K562 (cell line): Measurements from ENCODE around the gene MYO5C. TPM values are rescaled to one million over a fixed set of nuclear protein-coding genes. Genes with fewer than 3 reads are reported as not detected.

Experiments
- ATAC-seq: fragments of 200-7000 bp; cut with Tn5 transposase; 3 replicates; pipeline ENCODE4 v1.9.1; 2020; ENCODE audit warnings: moderate library complexity
- BruUV-seq: library from RNA; stranded (reverse); fragments of 400-500 nt; replicated peaks from 2 replicates; lab custom pipeline; 2021; lab: Mats Ljungman, UMichigan
- CTCF ChIA-PET: fragments of 300-600 bp; formaldehyde crosslinking; extraction: SDS; loops from one replicate; lab custom pipeline; 2021; ENCODE audit warnings: low intra/inter-chr PET ratio; lab: Yijun Ruan, JAX
- POLR2A ChIA-PET: fragments of 300-600, 350-650 bp; sonication (Branson Sonifier 250); formaldehyde crosslinking; extraction: SDS; loops from one replicate; lab custom pipeline; 2021; ENCODE audit warnings: antibody characterized with exemption, inconsistent platforms; lab: Yijun Ruan, JAX
- DNase-seq, 4 experiments: peaks; one replicate each; pipeline versions ENCODE4 v3.0.0 to v3.0.0-alpha.2; 2011 to 2018; ENCODE audit warnings: low spot score in 3 of 4, mixed read lengths in 3 of 4; ENCODE audit errors: extremely low read depth in 1 of 4
- FAIRE-seq: peaks from 2 replicates; lab custom pipeline; 2011; peaks lifted over from hg19 to GRCh38; lab: Jason Lieb, UNC
- H2AFZ ChIP-seq: 2 replicates; pipeline ENCODE4 v1.6.0; 2011; ENCODE audit warnings: low read depth, low read length, control low read depth, inconsistent platforms
- H3K27ac ChIP-seq: fragments of 200-600 bp; 3 replicates; pipeline ENCODE4 v1.8.0; 2011; ENCODE audit warnings: low read depth, mild to moderate bottlenecking, control low read depth, inconsistent platforms, low read length, moderate library complexity, mixed read lengths; ENCODE audit errors: extremely low read depth
- H3K27me3 ChIP-seq, 2 experiments: fragments of 300-600 bp in 1 of 2; 2 replicates in 1 of 2; 3 replicates in 1 of 2; pipeline versions ENCODE4 v1.6.0 to v1.8.0; 2011; ENCODE audit warnings: inconsistent platforms in 2 of 2, low read length in 2 of 2, mild to moderate bottlenecking in 1 of 2, mixed read lengths in 1 of 2, moderate library complexity in 1 of 2; ENCODE audit not compliant: control insufficient read depth in 2 of 2, insufficient read depth in 2 of 2
- H3K36me3 ChIP-seq: fragments of 300-600 bp; 3 replicates; pipeline ENCODE4 v1.8.0; 2011; ENCODE audit warnings: mild to moderate bottlenecking, low read length, inconsistent platforms; ENCODE audit not compliant: control insufficient read depth, insufficient read depth
- H3K4me1 ChIP-seq, 2 experiments: fragments of 200-600 bp in 1 of 2; replicated peaks in 1 of 2; 2 replicates in 1 of 2; 3 replicates in 1 of 2; pipeline versions ENCODE4 v1.5.1 to v1.8.0; 2011; ENCODE audit warnings: inconsistent platforms in 2 of 2, low read length in 2 of 2, mild to moderate bottlenecking in 1 of 2, mixed read lengths in 1 of 2, moderate library complexity in 1 of 2; ENCODE audit not compliant: control insufficient read depth in 2 of 2, insufficient read depth in 2 of 2
- H3K4me2 ChIP-seq: 2 replicates; pipeline ENCODE4 v1.6.1; 2011; ENCODE audit warnings: low read length, control low read depth, inconsistent platforms, mixed read lengths; ENCODE audit not compliant: insufficient read depth
- H3K4me3 ChIP-seq: fragments of 200-600 bp; sonication (generic), shearing (Covaris generic); 2 replicates; pipeline ENCODE4 v1.5.1; 2016; ENCODE audit warnings: control low read depth, inconsistent platforms
- H3K79me2 ChIP-seq: fragments of 200-600 bp; 3 replicates; pipeline ENCODE4 v1.8.0; 2011; ENCODE audit warnings: low read length, inconsistent platforms; ENCODE audit not compliant: control insufficient read depth, insufficient read depth
- H3K9ac ChIP-seq, 2 experiments: 2 replicates each; pipeline versions ENCODE4 v1.6.0 to v1.6.1; 2011; ENCODE audit warnings: low read depth in 2 of 2, low read length in 2 of 2, control low read depth in 1 of 2, inconsistent platforms in 1 of 2, mild to moderate bottlenecking in 1 of 2, mixed read lengths in 1 of 2; ENCODE audit not compliant: insufficient read depth in 1 of 2
- H3K9me1 ChIP-seq: one replicate; pipeline ENCODE4 v1.6.0; 2011; ENCODE audit warnings: inconsistent platforms, mild to moderate bottlenecking, low read length, moderate library complexity; ENCODE audit not compliant: control insufficient read depth, insufficient read depth
- H3K9me3 ChIP-seq: replicated peaks from 2 replicates; pipeline ENCODE4 v1.5.1; 2011; ENCODE audit warnings: low read depth, low read length, inconsistent platforms; ENCODE audit not compliant: control insufficient read depth, insufficient read depth
- H4K20me1 ChIP-seq: replicated peaks from 2 replicates; pipeline ENCODE4 v1.6.1; 2011; ENCODE audit warnings: low read length, inconsistent platforms, mixed read lengths; ENCODE audit not compliant: control insufficient read depth, insufficient read depth
- ARID3B ChIP-seq: fragments of 250-450 bp; sonication (Bioruptor Pico); IDR thresholded peaks from 2 replicates; pipeline ENCODE4 v1.4.0; 2020; ENCODE audit warnings: borderline replicate concordance
- ESRRB ChIP-seq: fragments of 250-450 bp; sonication (Bioruptor Pico); IDR thresholded peaks from 2 replicates; pipeline ENCODE4 v1.5.0; 2020; ENCODE audit warnings: mild to moderate bottlenecking, moderate library complexity, borderline replicate concordance
- GABPA ChIP-seq: fragments of 200-800 bp; sonication (Bioruptor generic); conservative IDR thresholded peaks from 2 replicates; pipeline ENCODE4 v1.6.1; 2016; ENCODE audit warnings: low read depth, missing genetic modification characterization, missing compliant biosample characterization
- ILF3 ChIP-seq: fragments of 450-650 bp; IDR thresholded peaks from 2 replicates; pipeline ENCODE4 v1.6.1; 2018; ENCODE audit warnings: antibody characterized with exemption, mild to moderate bottlenecking, moderate library complexity, borderline replicate concordance
- PTTG1 ChIP-seq: fragments of 450-650 bp; IDR thresholded peaks from 2 replicates; pipeline ENCODE4 v1.6.1; 2016; ENCODE audit warnings: low read depth, mild to moderate bottlenecking, missing genetic modification characterization, missing compliant biosample characterization
- TEAD4 ChIP-seq, 2 experiments: sonication (generic) in 1 of 2; formaldehyde crosslinking in 1 of 2; IDR thresholded peaks; 2 replicates each; pipeline versions ENCODE4 v1.6.1 to v1.8.0; 2012 to 2022; ENCODE audit warnings: borderline replicate concordance in 1 of 2, inconsistent platforms in 1 of 2, low read length in 1 of 2, mild to moderate bottlenecking in 1 of 2, missing genetic modification reagents in 1 of 2
- ZFP1 ChIP-seq: fragments of 450-650 bp; formaldehyde crosslinking; IDR thresholded peaks from 2 replicates; pipeline ENCODE4 v1.4.0; 2020; ENCODE audit warnings: mild to moderate bottlenecking, mixed read lengths
- ZNF239 ChIP-seq: fragments of 250-450 bp; sonication (Bioruptor Pico); IDR thresholded peaks from 2 replicates; pipeline ENCODE4 v1.4.0; 2020; ENCODE audit warnings: mild to moderate bottlenecking
- ZNF316 ChIP-seq: fragments of 450-650 bp; IDR thresholded peaks from 2 replicates; pipeline ENCODE4 v1.6.1; 2016
- ZNF696 ChIP-seq: fragments of 250-450 bp; sonication (Bioruptor Pico); conservative IDR thresholded peaks from 2 replicates; pipeline ENCODE4 v1.4.0; 2020; ENCODE audit warnings: mild to moderate bottlenecking, moderate library complexity
- ZNF707 ChIP-seq: fragments of 250-450 bp; sonication (Bioruptor Pico); conservative IDR thresholded peaks from 2 replicates; pipeline ENCODE4 v1.8.0; 2022; ENCODE audit warnings: inconsistent platforms, mild to moderate bottlenecking, moderate library complexity
- WGBS: fragments of 100-300 bp; shearing (Covaris generic); methylation state at CpG from one replicate; pipeline ENCODE4 v1.1.6; 2016; ENCODE audit warnings: low coverage, mixed read lengths; ENCODE audit not compliant: insufficient coverage; ENCODE audit errors: missing lambda C conversion rate; 5-methylcytosine and 5-hydroxymethylcytosine counted together
- in situ Hi-C: fragments of 300-500 bp; cut with MboI; formaldehyde crosslinking; loops from 4 replicates; pipeline ENCODE4 v1.15.0; 2018; ENCODE audit warnings: inconsistent platforms, mixed read lengths
- intact Hi-C: fragments of 100-400 bp; cut with micrococcal nuclease; formaldehyde crosslinking; loops from 2 replicates; pipeline ENCODE4 v1.14.2; 2022
- polyA plus RNA-seq, 8 experiments: library from polyadenylated mRNA; depleted of rRNA in 4 of 8; stranded (reverse) in 5 of 8; unstranded in 3 of 8; fragments of >200 nt; fragmentation: Nextera tagmentation in 2 of 8; fragmentation: Illumina TruSeq in 1 of 8; extraction: Ambion mirVana in 2 of 8; extraction: Trizol in 1 of 8; gene quantifications; 2 replicates each; pipeline versions ENCODE4 v1.2.1 to v1.2.3, GENCODE V29; 2011 to 2014; ENCODE audit warnings: inconsistent platforms in 1 of 8, missing spikeins in 1 of 8
- total RNA-seq, 7 experiments: library from RNA; depleted of rRNA in 6 of 7; stranded (reverse); fragments of >200 nt in 6 of 7; fragmentation: Illumina TruSeq in 2 of 7; extraction: Trizol in 2 of 7; gene quantifications; 2 replicates each; pipeline versions ENCODE4 v1.2.1 to v1.2.3, GENCODE V29; 2011 to 2021; ENCODE audit warnings: low replicate concordance in 1 of 7
- TF ChIP-seq, protein P1 (sequence below): sonication (generic); formaldehyde crosslinking; IDR thresholded peaks from 2 replicates; pipeline ENCODE4 v1.8.1; 2023; ENCODE audit warnings: mild to moderate bottlenecking, missing genetic modification reagents
- TF ChIP-seq, protein P2 (sequence below): sonication (generic); formaldehyde crosslinking; IDR thresholded peaks from 2 replicates; pipeline ENCODE4 v1.9.0; 2022; ENCODE audit warnings: mild to moderate bottlenecking, missing genetic modification reagents
- TF ChIP-seq, protein P3 (sequence below): fragments of 450-650 bp; formaldehyde crosslinking; IDR thresholded peaks from 2 replicates; pipeline ENCODE4 v1.4.0; 2022; ENCODE audit warnings: missing genetic modification characterization

MYO5C gene
- total and polyA plus RNA-seq, 9 of the 15 experiments (the other 6 are each of a cell fraction or from before 2014, with no cell fraction given) = 0.01 to 0.24 TPM; not detected in 7

GRCh38 chr15:52204657-52205056, 90.9 kb downstream of the MYO5C start:
- no TSS peak for BruUV-seq
- Histone ChIP-seq H3K4me3 (no peak overlapping the region), H3K27ac (no peak overlapping the region), H3K27me3 (peaks cover 6 to 17% of the 10 kb centered on the region in 2 experiments; a peak in 3 of 5 replicates), H2AFZ (0 out of 2 replicates have a peak overlapping the region, but pooled peaks have one; percentile 52), H3K9me1 (no peaks in the 10 kb centered on the region), H3K4me1 (no peaks in the 10 kb centered on the region), H3K4me2 (no peak overlapping the region), H3K9me3 (no peaks in the 10 kb centered on the region), H3K9ac (no peak overlapping the region), H3K79me2 (no peaks in the 10 kb centered on the region), H4K20me1 (no peaks in the 10 kb centered on the region), H3K36me3 (no peaks in the 10 kb centered on the region)
- DNase-seq (no peak), ATAC-seq (no peak), FAIRE-seq (no peak)
- ChIA-PET CTCF (no interaction called here), POLR2A (no interaction called here)
- TF ChIP-seq GABPA (tag) = no peak
- no peak for TF ChIP-seq ZNF707 (CRISPR knock-in tag)
- TF ChIP-seq PTTG1 = no peak
- TF ChIP-seq, protein P1, sequence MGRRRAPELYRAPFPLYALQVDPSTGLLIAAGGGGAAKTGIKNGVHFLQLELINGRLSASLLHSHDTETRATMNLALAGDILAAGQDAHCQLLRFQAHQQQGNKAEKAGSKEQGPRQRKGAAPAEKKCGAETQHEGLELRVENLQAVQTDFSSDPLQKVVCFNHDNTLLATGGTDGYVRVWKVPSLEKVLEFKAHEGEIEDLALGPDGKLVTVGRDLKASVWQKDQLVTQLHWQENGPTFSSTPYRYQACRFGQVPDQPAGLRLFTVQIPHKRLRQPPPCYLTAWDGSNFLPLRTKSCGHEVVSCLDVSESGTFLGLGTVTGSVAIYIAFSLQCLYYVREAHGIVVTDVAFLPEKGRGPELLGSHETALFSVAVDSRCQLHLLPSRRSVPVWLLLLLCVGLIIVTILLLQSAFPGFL (CRISPR knock-in tag) = no peak
- TF ChIP-seq, protein P2, sequence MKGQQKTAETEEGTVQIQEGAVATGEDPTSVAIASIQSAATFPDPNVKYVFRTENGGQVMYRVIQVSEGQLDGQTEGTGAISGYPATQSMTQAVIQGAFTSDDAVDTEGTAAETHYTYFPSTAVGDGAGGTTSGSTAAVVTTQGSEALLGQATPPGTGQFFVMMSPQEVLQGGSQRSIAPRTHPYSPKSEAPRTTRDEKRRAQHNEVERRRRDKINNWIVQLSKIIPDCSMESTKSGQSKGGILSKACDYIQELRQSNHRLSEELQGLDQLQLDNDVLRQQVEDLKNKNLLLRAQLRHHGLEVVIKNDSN (CRISPR knock-in tag) = no peak
- TF ChIP-seq ARID3B (CRISPR knock-in tag) = no peak
- TF ChIP-seq ZFP1 (CRISPR knock-in tag) = no peak
- no peak for TF ChIP-seq ZNF316
- no peak for TF ChIP-seq ILF3
- TF ChIP-seq, protein P3, sequence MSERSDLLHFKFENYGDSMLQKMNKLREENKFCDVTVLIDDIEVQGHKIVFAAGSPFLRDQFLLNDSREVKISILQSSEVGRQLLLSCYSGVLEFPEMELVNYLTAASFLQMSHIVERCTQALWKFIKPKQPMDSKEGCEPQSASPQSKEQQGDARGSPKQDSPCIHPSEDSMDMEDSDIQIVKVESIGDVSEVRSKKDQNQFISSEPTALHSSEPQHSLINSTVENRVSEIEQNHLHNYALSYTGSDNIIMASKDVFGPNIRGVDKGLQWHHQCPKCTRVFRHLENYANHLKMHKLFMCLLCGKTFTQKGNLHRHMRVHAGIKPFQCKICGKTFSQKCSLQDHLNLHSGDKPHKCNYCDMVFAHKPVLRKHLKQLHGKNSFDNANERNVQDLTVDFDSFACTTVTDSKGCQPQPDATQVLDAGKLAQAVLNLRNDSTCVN (CRISPR knock-in tag) = no peak
- no peak for TF ChIP-seq ZNF239 (CRISPR knock-in tag)
- no peak for TF ChIP-seq ESRRB (CRISPR knock-in tag)
- TF ChIP-seq ZNF696 = no peak
- no peak for TF ChIP-seq TEAD4 (IDR thresholded peaks at IDR 0.05; ENCODE audit: low read length)
- no peak for TF ChIP-seq TEAD4 (CRISPR knock-in tag; IDR thresholded peaks at IDR 0.05; ENCODE audit: borderline replicate concordance)
- in situ Hi-C loops = no loop called here
- intact Hi-C loops = no loop called here
- WGBS = 26% methylated on average over 18 of the region's 20 CpGs
